ENCODE results near the gene ZCCHC24.

Gene ZCCHC24

GRCh38 chr10:79435271-79436065, 10.0 kb downstream of the ZCCHC24 start:
- H3K4me1 ChIP-seq (ENCODE audit: low read depth, poor library complexity, severe bottlenecking): no peaks in the 10 kb centered on the region
- no peak overlapping the region for H3K4me3 ChIP-seq (IDR thresholded peaks at IDR 0.05; ENCODE audit: insufficient read depth, low read depth, low read length)

GRCh38 chr10:79434821-79435251, 10.6 kb downstream of the ZCCHC24 start:
- H3K36me3 ChIP-seq (ENCODE audit: insufficient read depth): no peaks in the 10 kb centered on the region
- H2AFZ ChIP-seq (ENCODE audit: low read depth): no peak overlapping the region
- H3K4me3 ChIP-seq (IDR thresholded peaks at IDR 0.05; ENCODE audit: insufficient read depth, low read depth, low read length): no peak overlapping the region
- no peaks in the 10 kb centered on the region for H3K27me3 ChIP-seq (ENCODE audit: insufficient read depth, low read depth)
- no peaks in the 10 kb centered on the region for H3K79me2 ChIP-seq (ENCODE audit: insufficient read depth, low read depth)
- H3K9ac ChIP-seq: no peak overlapping the region
- no peak for TF ChIP-seq CTCF (conservative IDR thresholded peaks at IDR 0.05; ENCODE audit: low read depth, low read length)
- no peaks in the 10 kb centered on the region for H4K20me1 ChIP-seq (ENCODE audit: insufficient read depth)
- H3K4me1 ChIP-seq (ENCODE audit: low read depth, poor library complexity, severe bottlenecking): no peaks in the 10 kb centered on the region
- no peak overlapping the region for H3K27ac ChIP-seq
- H3K4me2 ChIP-seq: no peak overlapping the region

More at GRCh38 chr10:79435271-79436065, 10.0 kb downstream of the ZCCHC24 start:
- H3K27me3 ChIP-seq (ENCODE audit: insufficient read depth, low read depth): no peaks in the 10 kb centered on the region
- no peaks in the 10 kb centered on the region for H3K79me2 ChIP-seq (ENCODE audit: insufficient read depth, low read depth)
- H3K9ac ChIP-seq: no peak overlapping the region
- no peak for TF ChIP-seq CTCF (conservative IDR thresholded peaks at IDR 0.05; ENCODE audit: low read depth, low read length)
- H3K4me2 ChIP-seq: no peak overlapping the region
- no peaks in the 10 kb centered on the region for H4K20me1 ChIP-seq (ENCODE audit: insufficient read depth)
- no peak overlapping the region for H2AFZ ChIP-seq (ENCODE audit: low read depth)
- no peak overlapping the region for H3K27ac ChIP-seq
- no peaks in the 10 kb centered on the region for H3K36me3 ChIP-seq (ENCODE audit: insufficient read depth)

GRCh38 chr10:79434223-79434687, 11.2 kb downstream of the ZCCHC24 start:
- no peak for TF ChIP-seq CTCF (conservative IDR thresholded peaks at IDR 0.05; ENCODE audit: low read depth, low read length)
- H3K27ac ChIP-seq: no peak overlapping the region
- H3K79me2 ChIP-seq (ENCODE audit: insufficient read depth, low read depth): no peaks in the 10 kb centered on the region
- no peak overlapping the region for H3K4me2 ChIP-seq
- no peaks in the 10 kb centered on the region for H3K4me1 ChIP-seq (ENCODE audit: low read depth, poor library complexity, severe bottlenecking)
- H3K9ac ChIP-seq: no peak overlapping the region
- H2AFZ ChIP-seq (ENCODE audit: low read depth): no peak overlapping the region
- H3K36me3 ChIP-seq (ENCODE audit: insufficient read depth): no peaks in the 10 kb centered on the region
- H3K27me3 ChIP-seq (ENCODE audit: insufficient read depth, low read depth): no peaks in the 10 kb centered on the region
- no peaks in the 10 kb centered on the region for H4K20me1 ChIP-seq (ENCODE audit: insufficient read depth)
- H3K4me3 ChIP-seq (IDR thresholded peaks at IDR 0.05; ENCODE audit: insufficient read depth, low read depth, low read length): no peak overlapping the region

GRCh38 chr10:79433324-79434222, 11.9 kb downstream of the ZCCHC24 start:
- Histone ChIP-seq H3K4me3 (IDR thresholded peaks at IDR 0.05; ENCODE audit: insufficient read depth, low read depth, low read length) (no peak overlapping the region), H2AFZ (ENCODE audit: low read depth) (no peak overlapping the region), H4K20me1 (ENCODE audit: insufficient read depth) (no peaks in the 10 kb centered on the region), H3K9ac (no peak overlapping the region), H3K4me1 (ENCODE audit: low read depth, poor library complexity, severe bottlenecking) (no peaks in the 10 kb centered on the region), H3K79me2 (ENCODE audit: insufficient read depth, low read depth) (no peaks in the 10 kb centered on the region), H3K27me3 (ENCODE audit: insufficient read depth, low read depth) (no peaks in the 10 kb centered on the region), H3K36me3 (ENCODE audit: insufficient read depth) (no peaks in the 10 kb centered on the region), H3K27ac (no peak overlapping the region), H3K4me2 (no peak overlapping the region)
- TF ChIP-seq CTCF (conservative IDR thresholded peaks at IDR 0.05; ENCODE audit: low read depth, low read length): no peak
